Left lung (tissue), 10 donors: Measurements from ENCODE around the gene RNF166. TPM values are rescaled to one million over a fixed set of nuclear protein-coding genes. Genes with fewer than 3 reads are reported as not detected.

Experiments used
- ATAC-seq: fragments of 200-7000 bp; cut with Tn5 transposase; one replicate; pipeline ENCODE4 v1.9.1; 2020; ENCODE audit warnings: moderate library complexity
- DNase-seq, 4 donors: peaks; one replicate each; pipeline ENCODE4 v3.0.0-alpha.2; 2013 to 2020
- H3K27ac ChIP-seq, 2 donors: fragments of 200-600 bp; sonication (generic) in 1 of 2; one replicate each; pipeline versions ENCODE4 v1.5.0 to v1.8.0; 2020 to 2021
- H3K27me3 ChIP-seq, 2 donors: fragments of 200-600 bp; sonication (generic) in 1 of 2; one replicate each; pipeline versions ENCODE4 v1.5.0 to v1.8.0; 2020 to 2021
- H3K36me3 ChIP-seq, 2 donors: fragments of 200-600 bp; sonication (generic) in 1 of 2; one replicate each; pipeline versions ENCODE4 v1.5.0 to v1.8.0; 2020 to 2021
- H3K4me1 ChIP-seq, 2 donors: fragments of 200-600 bp; one replicate each; pipeline ENCODE4 v1.8.0; 2021
- H3K4me3 ChIP-seq, 2 donors: fragments of 200-600 bp; sonication (generic) in 1 of 2; one replicate each; pipeline versions ENCODE4 v1.5.0 to v1.8.0; 2020 to 2021; ENCODE audit warnings: mild to moderate bottlenecking in 1 of 2
- H3K9me3 ChIP-seq, 2 donors: fragments of 200-600 bp; sonication (generic) in 1 of 2; one replicate each; pipeline versions ENCODE4 v1.5.0 to v1.8.0; 2020 to 2021
- intact Hi-C, 2 donors: fragments of 100-400 bp; cut with DNase I; formaldehyde crosslinking; loops; one replicate each; pipeline versions ENCODE4 v1.11.2 to v1.14.2; 2022
- polyA plus RNA-seq, 6 donors: library from polyadenylated mRNA; unstranded; fragments of 120-200 nt; gene quantifications; one replicate each; pipeline ENCODE4 v1.2.1, GENCODE V29; 2013; ENCODE audit not compliant: insufficient read length in 6 of 6
- total RNA-seq, 2 donors: library from RNA; stranded (reverse); fragmentation: NEBNext Ultra II Directional; extraction: Animal tissue kit (Norgen Biotek cat#: 25700); gene quantifications; one replicate each; pipeline ENCODE4 v1.2.1, GENCODE V29; 2021
- TF ChIP-seq, protein P1 (sequence below), 2 donors: fragments of 200-600 bp; sonication (generic) in 1 of 2; IDR thresholded peaks; one replicate each; pipeline versions ENCODE4 v1.5.0 to v1.8.0; 2021; ENCODE audit warnings: antibody characterized with exemption in 2 of 2
- donor health status: DM: no; HTN: yes; CAD: no.
- donor health status: DM: no; HTN: no; CAD: no.

RNF166 gene
- total and polyA plus RNA-seq, 8 donors, result 14.8 to 54.0 (median 16.7) TPM

DNA sequence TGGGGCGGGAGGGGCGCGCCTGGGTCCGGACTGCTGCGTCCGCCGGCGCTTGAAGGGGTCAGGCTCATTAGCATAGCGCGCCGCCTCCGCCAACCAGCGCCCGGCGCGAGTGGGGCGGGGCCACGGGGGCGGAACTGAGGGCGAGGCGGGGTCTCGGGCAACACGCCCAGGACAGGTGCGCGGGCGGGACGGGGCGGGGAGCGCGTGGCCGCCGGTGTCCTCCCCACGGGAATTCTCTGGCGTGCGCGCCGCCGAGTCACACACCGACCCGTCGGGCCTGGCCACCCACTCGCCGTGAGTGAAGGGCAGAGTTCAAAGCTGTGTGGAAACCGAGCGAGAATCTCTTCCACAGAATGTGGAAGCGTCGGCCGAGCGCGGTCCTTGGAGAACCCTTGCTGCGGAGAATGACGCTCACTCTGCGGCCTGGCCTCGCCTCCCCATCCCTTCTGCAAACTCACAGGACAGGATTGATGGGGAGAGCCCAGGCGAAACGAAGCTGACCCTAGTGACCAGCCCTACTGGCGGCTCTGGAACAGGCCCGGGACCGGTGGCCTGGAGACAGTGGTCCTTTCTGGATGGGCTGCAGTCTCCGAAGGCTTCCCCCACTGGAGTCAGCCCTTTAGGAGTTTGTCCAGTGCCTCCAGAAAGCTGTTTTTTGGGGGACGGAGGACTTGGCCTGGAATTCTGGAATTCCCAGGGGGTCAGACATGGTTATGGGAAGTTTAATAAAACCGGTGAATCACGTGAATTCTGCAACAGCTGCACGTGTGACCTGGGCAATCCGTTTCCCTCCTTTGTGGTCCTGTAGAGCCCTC is 19.6 kb downstream of the RNF166 start, which contains the start of gene SNAI3:
Gene SNAI3, minus strand, starts transcription at position 69 of the 815 bp plus-strand sequence. CDS start 101 bp downstream, outside the sequence.
- Histone ChIP-seq H3K4me3 (peak within 1 kb of the TSS; percentile 38 to 72), H3K27me3 (peaks cover 0 to 93% of the 10 kb centered on the region in 2 donors), H3K27ac (peak within 1 kb of the TSS in 1 of 2 donors; percentile 61), H3K4me1 (peaks cover 14 to 51% of the 10 kb centered on the region in 2 donors), H3K36me3 (no peaks in the 10 kb centered on the region), H3K9me3 (no peaks in the 10 kb centered on the region)
- intact Hi-C loops, result no loop called here
- peak; percentile 93 for ATAC-seq
- TF ChIP-seq, protein P1, sequence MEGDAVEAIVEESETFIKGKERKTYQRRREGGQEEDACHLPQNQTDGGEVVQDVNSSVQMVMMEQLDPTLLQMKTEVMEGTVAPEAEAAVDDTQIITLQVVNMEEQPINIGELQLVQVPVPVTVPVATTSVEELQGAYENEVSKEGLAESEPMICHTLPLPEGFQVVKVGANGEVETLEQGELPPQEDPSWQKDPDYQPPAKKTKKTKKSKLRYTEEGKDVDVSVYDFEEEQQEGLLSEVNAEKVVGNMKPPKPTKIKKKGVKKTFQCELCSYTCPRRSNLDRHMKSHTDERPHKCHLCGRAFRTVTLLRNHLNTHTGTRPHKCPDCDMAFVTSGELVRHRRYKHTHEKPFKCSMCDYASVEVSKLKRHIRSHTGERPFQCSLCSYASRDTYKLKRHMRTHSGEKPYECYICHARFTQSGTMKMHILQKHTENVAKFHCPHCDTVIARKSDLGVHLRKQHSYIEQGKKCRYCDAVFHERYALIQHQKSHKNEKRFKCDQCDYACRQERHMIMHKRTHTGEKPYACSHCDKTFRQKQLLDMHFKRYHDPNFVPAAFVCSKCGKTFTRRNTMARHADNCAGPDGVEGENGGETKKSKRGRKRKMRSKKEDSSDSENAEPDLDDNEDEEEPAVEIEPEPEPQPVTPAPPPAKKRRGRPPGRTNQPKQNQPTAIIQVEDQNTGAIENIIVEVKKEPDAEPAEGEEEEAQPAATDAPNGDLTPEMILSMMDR (IDR thresholded peaks at IDR 0.05), result no peak
- DNase-seq, result peak; percentile 41 to 97 (median 82)

DNA sequence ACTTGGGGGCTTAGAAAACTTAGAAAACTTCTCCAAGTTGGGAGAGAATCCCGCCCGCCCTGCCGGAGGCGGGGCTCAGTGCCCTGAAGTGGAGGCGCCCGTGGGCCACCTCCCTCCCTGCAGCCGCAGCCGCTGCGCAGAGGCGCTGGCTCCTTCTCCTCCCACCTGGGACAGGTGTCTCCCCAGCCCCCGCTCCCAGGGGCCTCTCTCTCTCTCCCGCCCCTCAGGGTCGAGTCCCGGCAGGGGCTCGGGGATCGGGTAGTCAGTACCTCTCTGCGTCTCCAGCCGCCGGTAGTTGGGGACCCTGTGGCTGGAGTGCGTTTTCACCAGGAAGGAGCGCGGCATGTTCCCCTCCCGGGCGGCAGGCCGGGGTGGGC is 20.2 kb downstream of the RNF166 start:
- peak in 1 of 4 donors; percentile 90 for DNase-seq
- peak; percentile 73 for ATAC-seq
- intact Hi-C loops, result no loop called here
- Histone ChIP-seq H3K4me1 (peaks cover 14 to 51% of the 10 kb centered on the region in 2 donors), H3K9me3 (no peaks in the 10 kb centered on the region), H3K27me3 (peaks cover 2 to 95% of the 10 kb centered on the region in 2 donors), H3K4me3 (peak overlapping the region; percentile 38 to 72), H3K27ac (peak overlapping the region in 1 of 2 donors; percentile 61), H3K36me3 (no peaks in the 10 kb centered on the region)
- TF ChIP-seq, protein P1 (IDR thresholded peaks at IDR 0.05), result no peak

DNA sequence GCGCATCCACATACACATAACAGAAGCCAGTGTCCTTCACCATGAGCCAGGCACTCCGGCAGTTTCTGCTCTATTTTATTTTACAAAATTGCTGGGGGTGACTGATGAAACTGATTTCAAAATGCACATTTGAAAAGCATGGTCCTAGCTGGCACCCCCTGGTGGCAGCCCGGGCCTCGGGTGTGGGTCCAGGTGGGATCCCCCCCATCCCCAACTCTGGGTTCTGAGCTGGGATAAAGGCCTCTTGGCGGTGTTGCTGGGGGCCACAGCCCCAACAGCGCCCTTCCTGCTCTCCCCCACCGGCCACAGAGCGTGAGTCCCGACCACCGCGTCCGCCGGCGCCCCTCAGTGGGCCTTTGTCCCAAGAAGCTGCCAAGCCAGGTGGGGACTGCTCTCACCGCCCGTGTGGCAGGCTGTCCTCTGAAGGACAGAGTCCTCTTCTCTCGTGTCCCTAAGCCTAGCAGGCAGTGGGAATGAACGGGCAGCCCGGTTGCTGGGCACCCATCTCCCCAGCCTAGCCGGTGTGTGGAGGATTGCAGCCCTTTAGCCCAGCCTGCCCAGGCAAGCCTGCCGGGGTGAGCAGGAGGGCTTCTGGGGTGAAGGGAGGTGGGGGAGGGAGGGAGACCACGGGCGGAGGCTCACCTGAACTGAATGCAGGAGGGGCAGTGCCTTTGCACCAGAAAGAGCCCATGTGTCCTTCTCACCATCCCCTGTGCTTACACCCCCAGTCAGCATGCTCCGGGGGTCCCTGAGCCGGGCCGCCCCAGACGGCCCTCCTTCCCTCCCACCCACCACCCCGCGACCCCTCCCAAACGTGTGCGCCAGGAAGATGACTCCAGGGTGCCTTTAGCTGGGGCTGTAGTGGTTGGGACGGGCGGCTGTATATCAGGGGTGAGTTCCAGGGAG is 20.8 kb downstream of the RNF166 start:
- peak; percentile 4 for ATAC-seq
- intact Hi-C loops, result no loop called here
- Histone ChIP-seq H3K27me3 (peaks cover 3 to 93% of the 10 kb centered on the region in 2 donors), H3K4me1 (peaks cover 14 to 50% of the 10 kb centered on the region in 2 donors), H3K4me3 (peak overlapping the region; percentile 38 to 72), H3K27ac (peak overlapping the region in 1 of 2 donors; percentile 61), H3K9me3 (no peaks in the 10 kb centered on the region), H3K36me3 (no peaks in the 10 kb centered on the region)
- TF ChIP-seq, protein P1 (IDR thresholded peaks at IDR 0.05), result peak; percentile 39 to 53
- DNase-seq, result peak in 1 of 4 donors; percentile 80

DNA sequence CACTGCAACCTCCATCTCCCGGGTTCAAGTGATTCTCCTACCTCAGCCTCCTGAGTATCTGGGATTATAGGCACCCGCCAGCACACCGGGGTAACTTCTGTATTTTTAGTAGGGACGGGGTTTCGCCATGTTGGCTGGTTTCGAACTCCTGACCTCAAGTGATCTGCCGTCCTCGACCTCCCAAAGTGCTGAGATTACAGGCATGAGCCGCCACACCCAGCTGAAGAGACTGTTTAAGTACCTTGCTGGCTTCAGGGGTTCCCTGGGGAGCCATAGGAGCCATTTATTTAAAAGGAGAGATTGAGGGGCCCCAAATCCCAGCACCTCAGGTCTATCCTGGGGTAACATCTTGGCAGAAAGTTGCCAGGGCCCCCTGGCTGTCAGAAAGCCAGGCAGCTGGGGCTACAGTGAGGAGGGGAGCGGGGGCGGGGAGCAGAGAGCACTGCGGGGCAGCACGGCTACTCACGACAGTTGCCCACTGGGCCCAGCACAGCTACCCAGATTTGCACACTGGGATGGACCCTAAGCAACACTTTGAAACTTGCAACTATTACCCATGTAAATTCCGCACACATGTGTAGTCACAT is 21.5 kb downstream of the RNF166 start:
- Histone ChIP-seq H3K27ac (no peak overlapping the region), H3K27me3 (peaks cover 3 to 85% of the 10 kb centered on the region in 2 donors), H3K36me3 (no peaks in the 10 kb centered on the region), H3K4me3 (no peak overlapping the region), H3K9me3 (no peaks in the 10 kb centered on the region), H3K4me1 (peaks cover 14 to 55% of the 10 kb centered on the region in 2 donors)
- DNase-seq (peak in 1 of 4 donors; percentile 70), ATAC-seq (no peak)
- intact Hi-C loops, result no loop called here
- TF ChIP-seq, protein P1 (IDR thresholded peaks at IDR 0.05), result no peak
